Measurements from ENCODE around the gene UXT.

UXT gene

GRCh38 chrX:47648376-47648775 is 10.6 kb downstream of the UXT start:
- peaks cover 17% of the 10 kb centered on the region for H3K36me3 ChIP-seq (ENCODE audit: control insufficient read depth, insufficient read depth, low read length, severe bottlenecking)
- DNase-seq (ENCODE audit: low read depth): no peak
- H3K9me3 ChIP-seq (ENCODE audit: control insufficient read depth, low read length): no peaks in the 10 kb centered on the region
- no peak overlapping the region for H3K4me3 ChIP-seq (ENCODE audit: low read length)
- peak overlapping the region; percentile 87 for H3K9ac ChIP-seq (ENCODE audit: low read length)
- H3K4me1 ChIP-seq (ENCODE audit: control insufficient read depth, insufficient read depth, low read length): peaks cover 20% of the 10 kb centered on the region
- H3K27me3 ChIP-seq (replicated peaks; ENCODE audit: control insufficient read depth, insufficient read depth, low read length): peaks cover 5% of the 10 kb centered on the region

- H3K4me3 ChIP-seq (ENCODE audit: low read length): no peak overlapping the region
- no peak for DNase-seq (ENCODE audit: low read depth)
Measured at GRCh38 chrX:47646636-47647035, 12.3 kb downstream of the UXT start.

GRCh38 chrX:47645530-47645929 is 13.4 kb downstream of the UXT start:
- peaks cover 6% of the 10 kb centered on the region for H3K9me3 ChIP-seq (ENCODE audit: control insufficient read depth, low read length)
- DNase-seq (ENCODE audit: low read depth): no peak
- H3K9ac ChIP-seq (ENCODE audit: low read length): no peak overlapping the region

More at GRCh38 chrX:47646636-47647035, 12.3 kb downstream of the UXT start:
- H3K36me3 ChIP-seq (ENCODE audit: control insufficient read depth, insufficient read depth, low read length, severe bottlenecking): peaks cover 2% of the 10 kb centered on the region
- H3K27me3 ChIP-seq (replicated peaks; ENCODE audit: control insufficient read depth, insufficient read depth, low read length): peaks cover 5% of the 10 kb centered on the region
- no peak overlapping the region for H3K9ac ChIP-seq (ENCODE audit: low read length)
- H3K4me1 ChIP-seq (ENCODE audit: control insufficient read depth, insufficient read depth, low read length): peaks cover 19% of the 10 kb centered on the region
- H3K9me3 ChIP-seq (ENCODE audit: control insufficient read depth, low read length): no peaks in the 10 kb centered on the region

GRCh38 chrX:47644557-47645091 is 14.4 kb downstream of the UXT start:
- peaks cover 5% of the 10 kb centered on the region for H3K27me3 ChIP-seq (replicated peaks; ENCODE audit: control insufficient read depth, insufficient read depth, low read length)
- no peak overlapping the region for H3K4me3 ChIP-seq (ENCODE audit: low read length)
- DNase-seq (ENCODE audit: low read depth): no peak
- no peak overlapping the region for H3K9ac ChIP-seq (ENCODE audit: low read length)
- H3K9me3 ChIP-seq (ENCODE audit: control insufficient read depth, low read length): peaks cover 14% of the 10 kb centered on the region
- peaks cover 12% of the 10 kb centered on the region for H3K4me1 ChIP-seq (ENCODE audit: control insufficient read depth, insufficient read depth, low read length)
- peaks cover 20% of the 10 kb centered on the region for H3K36me3 ChIP-seq (ENCODE audit: control insufficient read depth, insufficient read depth, low read length, severe bottlenecking)

More at GRCh38 chrX:47645530-47645929, 13.4 kb downstream of the UXT start:
- Histone ChIP-seq H3K27me3 (replicated peaks; ENCODE audit: control insufficient read depth, insufficient read depth, low read length) (peaks cover 5% of the 10 kb centered on the region), H3K36me3 (ENCODE audit: control insufficient read depth, insufficient read depth, low read length, severe bottlenecking) (peaks cover 11% of the 10 kb centered on the region), H3K4me1 (ENCODE audit: control insufficient read depth, insufficient read depth, low read length) (peaks cover 12% of the 10 kb centered on the region), H3K4me3 (ENCODE audit: low read length) (no peak overlapping the region)

- Histone ChIP-seq H3K36me3 (ENCODE audit: control insufficient read depth, insufficient read depth, low read length, severe bottlenecking) (peaks cover 26% of the 10 kb centered on the region), H3K27me3 (replicated peaks; ENCODE audit: control insufficient read depth, insufficient read depth, low read length) (peaks cover under 1% of the 10 kb centered on the region), H3K9me3 (ENCODE audit: control insufficient read depth, low read length) (peaks cover 18% of the 10 kb centered on the region), H3K4me1 (ENCODE audit: control insufficient read depth, insufficient read depth, low read length) (peaks cover 6% of the 10 kb centered on the region), H3K9ac (ENCODE audit: low read length) (no peak overlapping the region), H3K4me3 (ENCODE audit: low read length) (no peak overlapping the region)
- peak; percentile 40 for DNase-seq (ENCODE audit: low read depth)
Measured at GRCh38 chrX:47643926-47644325, 15.1 kb downstream of the UXT start.

GRCh38 chrX:47638816-47639215 is 20.2 kb downstream of the UXT start:
- DNase-seq (ENCODE audit: low read depth): no peak
- Histone ChIP-seq H3K4me3 (ENCODE audit: low read length) (no peak overlapping the region), H3K4me1 (ENCODE audit: control insufficient read depth, insufficient read depth, low read length) (no peaks in the 10 kb centered on the region), H3K27me3 (replicated peaks; ENCODE audit: control insufficient read depth, insufficient read depth, low read length) (no peaks in the 10 kb centered on the region), H3K9me3 (ENCODE audit: control insufficient read depth, low read length) (peaks cover 18% of the 10 kb centered on the region), H3K9ac (ENCODE audit: low read length) (no peak overlapping the region), H3K36me3 (ENCODE audit: control insufficient read depth, insufficient read depth, low read length, severe bottlenecking) (peaks cover 55% of the 10 kb centered on the region)

GRCh38 chrX:47637546-47638195 is 21.3 kb downstream of the UXT start:
- peaks cover 18% of the 10 kb centered on the region for H3K9me3 ChIP-seq (ENCODE audit: control insufficient read depth, low read length)
- H3K27me3 ChIP-seq (replicated peaks; ENCODE audit: control insufficient read depth, insufficient read depth, low read length): no peaks in the 10 kb centered on the region
- H3K36me3 ChIP-seq (ENCODE audit: control insufficient read depth, insufficient read depth, low read length, severe bottlenecking): peaks cover 55% of the 10 kb centered on the region
- no peak overlapping the region for H3K4me3 ChIP-seq (ENCODE audit: low read length)
- no peak for DNase-seq (ENCODE audit: low read depth)
- no peaks in the 10 kb centered on the region for H3K4me1 ChIP-seq (ENCODE audit: control insufficient read depth, insufficient read depth, low read length)
- H3K9ac ChIP-seq (ENCODE audit: low read length): no peak overlapping the region

GRCh38 chrX:47634871-47635575 is 24.0 kb downstream of the UXT start:
- Histone ChIP-seq H3K4me3 (ENCODE audit: low read length) (no peak overlapping the region), H3K9me3 (ENCODE audit: control insufficient read depth, low read length) (peaks cover 8% of the 10 kb centered on the region), H3K4me1 (ENCODE audit: control insufficient read depth, insufficient read depth, low read length) (no peaks in the 10 kb centered on the region), H3K9ac (ENCODE audit: low read length) (no peak overlapping the region), H3K27me3 (replicated peaks; ENCODE audit: control insufficient read depth, insufficient read depth, low read length) (peaks cover 6% of the 10 kb centered on the region), H3K36me3 (ENCODE audit: control insufficient read depth, insufficient read depth, low read length, severe bottlenecking) (peaks cover 39% of the 10 kb centered on the region)
- no peak for DNase-seq (ENCODE audit: low read depth)

GRCh38 chrX:47633689-47634590 is 25.0 kb downstream of the UXT start:
- DNase-seq (ENCODE audit: low read depth): no peak
- H3K36me3 ChIP-seq (ENCODE audit: control insufficient read depth, insufficient read depth, low read length, severe bottlenecking): peaks cover 29% of the 10 kb centered on the region
- no peaks in the 10 kb centered on the region for H3K9me3 ChIP-seq (ENCODE audit: control insufficient read depth, low read length)
- no peaks in the 10 kb centered on the region for H3K4me1 ChIP-seq (ENCODE audit: control insufficient read depth, insufficient read depth, low read length)
- H3K4me3 ChIP-seq (ENCODE audit: low read length): no peak overlapping the region
- H3K27me3 ChIP-seq (replicated peaks; ENCODE audit: control insufficient read depth, insufficient read depth, low read length): peaks cover 9% of the 10 kb centered on the region
- no peak overlapping the region for H3K9ac ChIP-seq (ENCODE audit: low read length)

- Histone ChIP-seq H3K4me1 (ENCODE audit: control insufficient read depth, insufficient read depth, low read length) (no peaks in the 10 kb centered on the region), H3K36me3 (ENCODE audit: control insufficient read depth, insufficient read depth, low read length, severe bottlenecking) (peaks cover 20% of the 10 kb centered on the region)
Measured at GRCh38 chrX:47632666-47633065, 26.3 kb downstream of the UXT start.

GRCh38 chrX:47631676-47632075 is 27.3 kb downstream of the UXT start:
- DNase-seq (ENCODE audit: low read depth): no peak
- Histone ChIP-seq H3K27me3 (replicated peaks; ENCODE audit: control insufficient read depth, insufficient read depth, low read length) (peaks cover 14% of the 10 kb centered on the region), H3K4me1 (ENCODE audit: control insufficient read depth, insufficient read depth, low read length) (no peaks in the 10 kb centered on the region), H3K9ac (ENCODE audit: low read length) (no peak overlapping the region), H3K9me3 (ENCODE audit: control insufficient read depth, low read length) (no peaks in the 10 kb centered on the region), H3K4me3 (ENCODE audit: low read length) (no peak overlapping the region), H3K36me3 (ENCODE audit: control insufficient read depth, insufficient read depth, low read length, severe bottlenecking) (peaks cover 19% of the 10 kb centered on the region)

More at GRCh38 chrX:47632666-47633065, 26.3 kb downstream of the UXT start:
- no peaks in the 10 kb centered on the region for H3K9me3 ChIP-seq (ENCODE audit: control insufficient read depth, low read length)
- H3K27me3 ChIP-seq (replicated peaks; ENCODE audit: control insufficient read depth, insufficient read depth, low read length): peaks cover 14% of the 10 kb centered on the region
- no peak for DNase-seq (ENCODE audit: low read depth)
- H3K9ac ChIP-seq (ENCODE audit: low read length): no peak overlapping the region
- H3K4me3 ChIP-seq (ENCODE audit: low read length): no peak overlapping the region

Measured in adipocyte (in vitro differentiated cells).